HUES64 (cell line): ENCODE measurements around the gene TCF3.
"Not testable (repeated sequence)": the region's sequence is repeated elsewhere in the genome, so short reads cannot be mapped to it uniquely, and the experiment has no call there.

Source experiments
- H3K27ac ChIP-seq: 2 replicates; pipeline ENCODE4 v1.7.0; 2013; ENCODE audit warnings: low read depth, low read length, inconsistent platforms
- H3K27me3 ChIP-seq: 2 replicates; pipeline ENCODE4 v1.6.1; 2013; ENCODE audit warnings: mild to moderate bottlenecking, low read length; ENCODE audit not compliant: insufficient read depth
- H3K36me3 ChIP-seq: 2 replicates; pipeline ENCODE4 v1.6.1; 2013; ENCODE audit warnings: mild to moderate bottlenecking, low read length; ENCODE audit not compliant: insufficient read depth
- H3K4me1 ChIP-seq: 2 replicates; pipeline ENCODE4 v1.6.1; 2013; ENCODE audit warnings: mild to moderate bottlenecking, low read length, moderate library complexity; ENCODE audit not compliant: insufficient read depth
- H3K4me3 ChIP-seq: 2 replicates; pipeline ENCODE4 v1.5.1; 2013; ENCODE audit warnings: mild to moderate bottlenecking, low read length, moderate library complexity
- H3K9ac ChIP-seq: 2 replicates; pipeline ENCODE4 v1.6.1; 2013; ENCODE audit warnings: mild to moderate bottlenecking, low read depth, low read length
- H3K9me3 ChIP-seq: 2 replicates; pipeline ENCODE4 v1.6.1; 2013; ENCODE audit warnings: low read depth, low read length; ENCODE audit not compliant: insufficient read depth
- WGBS: fragments of 150-250, 120-280 bp; methylation state at CpG from one replicate; pipeline ENCODE4 v1.1.7; 2013; ENCODE audit warnings: missing lambda C conversion rate; 5-methylcytosine and 5-hydroxymethylcytosine counted together

The TCF3 gene

GRCh38 chr19:1671716-1672037, 19.3 kb upstream of the TCF3 start:
- H3K4me3 ChIP-seq = no peak overlapping the region; the same call in 1 of the 2 replicates
- H3K27ac ChIP-seq = no peak overlapping the region
- peaks cover 8% of the 10 kb centered on the region; the same call in 1 of the 2 replicates for H3K4me1 ChIP-seq
- H3K27me3 ChIP-seq = peaks cover 94% of the 10 kb centered on the region
- H3K36me3 ChIP-seq = no peaks in the 10 kb centered on the region
- no peaks in the 10 kb centered on the region for H3K9me3 ChIP-seq
- no peak overlapping the region for H3K9ac ChIP-seq
- 3% methylated on average over 17 of the region's 17 CpGs for WGBS

- not testable (repeated sequence) for H3K4me1 ChIP-seq
- peaks cover 84% of the 10 kb centered on the region for H3K27me3 ChIP-seq
These were observed 18.3 kb upstream of the TCF3 start for GRCh38 chr19:1670747-1671146.

GRCh38 chr19:1668486-1669270, 16.3 kb upstream of the TCF3 start:
- Histone ChIP-seq H3K9ac (no peak overlapping the region), H3K4me1 (peaks cover 8% of the 10 kb centered on the region; the same call in 1 of the 2 replicates), H3K36me3 (no peaks in the 10 kb centered on the region), H3K27ac (no peak overlapping the region), H3K9me3 (no peaks in the 10 kb centered on the region), H3K27me3 (peaks cover 66% of the 10 kb centered on the region), H3K4me3 (peak overlapping the region; percentile 40)
- 7% methylated on average over 18 of the region's 21 CpGs for WGBS

More at GRCh38 chr19:1670747-1671146, 18.3 kb upstream of the TCF3 start:
- not testable (repeated sequence) for H3K27ac ChIP-seq, H3K4me3 ChIP-seq, H3K9me3 ChIP-seq, H3K36me3 ChIP-seq, H3K9ac ChIP-seq
- 46% methylated on average over 13 of the region's 14 CpGs for WGBS

GRCh38 chr19:1668048-1668485, 15.7 kb upstream of the TCF3 start:
- Histone ChIP-seq H3K4me1 (peaks cover 8% of the 10 kb centered on the region; the same call in 1 of the 2 replicates), H3K27ac (no peak overlapping the region), H3K9me3 (no peaks in the 10 kb centered on the region), H3K9ac (no peak overlapping the region), H3K36me3 (no peaks in the 10 kb centered on the region), H3K4me3 (0 out of 2 replicates have a peak overlapping the region, but pooled peaks have one; percentile 40), H3K27me3 (peaks cover 59% of the 10 kb centered on the region)
- WGBS = 60% methylated on average over 2 of the region's 2 CpGs

GRCh38 chr19:1665565-1666047, 13.2 kb upstream of the TCF3 start:
- Histone ChIP-seq H3K36me3 (no peaks in the 10 kb centered on the region), H3K9ac (no peak overlapping the region), H3K27ac (no peak overlapping the region), H3K27me3 (peaks cover 35% of the 10 kb centered on the region), H3K4me1 (peaks cover 8% of the 10 kb centered on the region; the same call in 1 of the 2 replicates), H3K9me3 (no peaks in the 10 kb centered on the region), H3K4me3 (no peak overlapping the region)
- 76% methylated on average over 12 of the region's 12 CpGs for WGBS

GRCh38 chr19:1663852-1664251, 11.4 kb upstream of the TCF3 start:
- no peaks in the 10 kb centered on the region for H3K9me3 ChIP-seq
- peaks cover 8% of the 10 kb centered on the region; the same call in 1 of the 2 replicates for H3K4me1 ChIP-seq
- no peak overlapping the region for H3K4me3 ChIP-seq
- H3K9ac ChIP-seq = no peak overlapping the region
- no peaks in the 10 kb centered on the region for H3K36me3 ChIP-seq
- WGBS = 85% methylated on average over 13 of the region's 13 CpGs
- peaks cover 17% of the 10 kb centered on the region for H3K27me3 ChIP-seq
- no peak overlapping the region for H3K27ac ChIP-seq

GRCh38 chr19:1663227-1663626, 10.8 kb upstream of the TCF3 start:
- H3K36me3 ChIP-seq, H3K27ac ChIP-seq, H3K4me1 ChIP-seq, H3K4me3 ChIP-seq, H3K9me3 ChIP-seq, H3K9ac ChIP-seq: not testable (repeated sequence)
- 93% methylated on average over 7 of the region's 7 CpGs for WGBS
- H3K27me3 ChIP-seq = peaks cover 11% of the 10 kb centered on the region

GRCh38 chr19:1661995-1662394, 9.6 kb upstream of the TCF3 start:
- WGBS = 95% methylated on average over 4 of the region's 4 CpGs
- Histone ChIP-seq H3K27me3 (no peaks in the 10 kb centered on the region; the same call in 1 of the 2 replicates), H3K4me1 (no peaks in the 10 kb centered on the region), H3K9ac (no peak overlapping the region), H3K27ac (no peak overlapping the region), H3K9me3 (no peaks in the 10 kb centered on the region), H3K4me3 (no peak overlapping the region), H3K36me3 (no peaks in the 10 kb centered on the region)

- no peak overlapping the region for H3K27ac ChIP-seq
- H3K36me3 ChIP-seq = no peaks in the 10 kb centered on the region
- no peaks in the 10 kb centered on the region for H3K9me3 ChIP-seq
- no peaks in the 10 kb centered on the region; the same call in 1 of the 2 replicates for H3K27me3 ChIP-seq
- H3K4me1 ChIP-seq = no peaks in the 10 kb centered on the region
- no peak overlapping the region for H3K9ac ChIP-seq
- 90% methylated on average over 4 of the region's 4 CpGs for WGBS
- H3K4me3 ChIP-seq = no peak overlapping the region
These were observed 6.6 kb upstream of the TCF3 start for GRCh38 chr19:1659084-1659427.

- H3K27ac ChIP-seq = no peak overlapping the region
- H3K27me3 ChIP-seq = no peaks in the 10 kb centered on the region; the same call in 1 of the 2 replicates
- H3K9me3 ChIP-seq = no peaks in the 10 kb centered on the region
- H3K9ac ChIP-seq = no peak overlapping the region
- 83% methylated on average over 33 of the region's 33 CpGs for WGBS
- no peaks in the 10 kb centered on the region for H3K4me1 ChIP-seq
- H3K4me3 ChIP-seq = no peak overlapping the region
- no peaks in the 10 kb centered on the region for H3K36me3 ChIP-seq
These were observed 6.0 kb upstream of the TCF3 start for GRCh38 chr19:1658150-1659083.

GRCh38 chr19:1657746-1658145, 5.3 kb upstream of the TCF3 start:
- no peaks in the 10 kb centered on the region for H3K36me3 ChIP-seq
- H3K27ac ChIP-seq = no peak overlapping the region
- WGBS = 88% methylated on average over 17 of the region's 17 CpGs
- no peaks in the 10 kb centered on the region for H3K9me3 ChIP-seq
- H3K4me1 ChIP-seq = no peaks in the 10 kb centered on the region
- no peak overlapping the region for H3K4me3 ChIP-seq
- H3K9ac ChIP-seq = no peak overlapping the region
- no peaks in the 10 kb centered on the region; the same call in 1 of the 2 replicates for H3K27me3 ChIP-seq
